ENCODE measurements around the gene CNOT9.

CNOT9 gene

GRCh38 chr2:218585541-218585940 lies 16.9 kb downstream of the CNOT9 start:
- no peak for TF ChIP-seq CTCF (IDR thresholded peaks at IDR 0.05; ENCODE audit: low read depth, low read length)
- DNase-seq (ENCODE audit: low read depth in 2 of 2) = no peak
- H3K4me3 ChIP-seq (replicated peaks in 1 of 2; ENCODE audit: low read depth in 2 of 2, low read length in 2 of 2) = no peak overlapping the region

- peak in 1 of 2 donors; percentile 66 for DNase-seq (ENCODE audit: low read depth in 2 of 2)
- no peak overlapping the region for H3K4me3 ChIP-seq (replicated peaks in 1 of 2; ENCODE audit: low read depth in 2 of 2, low read length in 2 of 2)
- TF ChIP-seq CTCF (IDR thresholded peaks at IDR 0.05; ENCODE audit: low read depth, low read length) = no peak
Observed at GRCh38 chr2:218605432-218605831, 36.8 kb downstream of the CNOT9 start.

GRCh38 chr2:218607436-218608115 lies 38.9 kb downstream of the CNOT9 start, which contains the start of gene PLCD4:
Gene PLCD4, plus strand, starts transcription at chr2:218607899. Its CDS starts 7,841 bp downstream, at chr2:218615740.
- peak within 1 kb of the TSS; percentile 35 to 37 for H3K4me3 ChIP-seq (replicated peaks in 1 of 2; ENCODE audit: low read depth in 2 of 2, low read length in 2 of 2)
- TF ChIP-seq CTCF (IDR thresholded peaks at IDR 0.05; ENCODE audit: low read depth, low read length) = peak; percentile 31
- DNase-seq (ENCODE audit: low read depth in 2 of 2) = peak; percentile 75 to 86

GRCh38 chr2:218615868-218616315 lies 47.3 kb downstream of the CNOT9 start:
- no peak for DNase-seq (ENCODE audit: low read depth in 2 of 2)
- H3K4me3 ChIP-seq (replicated peaks in 1 of 2; ENCODE audit: low read depth in 2 of 2, low read length in 2 of 2) = no peak overlapping the region
- TF ChIP-seq CTCF (IDR thresholded peaks at IDR 0.05; ENCODE audit: low read depth, low read length) = no peak

- no peak for DNase-seq (ENCODE audit: low read depth in 2 of 2)
- H3K4me3 ChIP-seq (replicated peaks in 1 of 2; ENCODE audit: low read depth in 2 of 2, low read length in 2 of 2) = no peak overlapping the region
- TF ChIP-seq CTCF (IDR thresholded peaks at IDR 0.05; ENCODE audit: low read depth, low read length) = no peak
Observed at GRCh38 chr2:218618102-218618860, 49.6 kb downstream of the CNOT9 start.

- H3K4me3 ChIP-seq (replicated peaks in 1 of 2; ENCODE audit: low read depth in 2 of 2, low read length in 2 of 2) = no peak overlapping the region
- TF ChIP-seq CTCF (IDR thresholded peaks at IDR 0.05; ENCODE audit: low read depth, low read length) = no peak
- DNase-seq (ENCODE audit: low read depth in 2 of 2) = no peak
Observed at GRCh38 chr2:218621007-218621406, 52.4 kb downstream of the CNOT9 start.

Measured in cardiac fibroblast (primary cell).